ENCODE data around the gene INTS6. TPM values are rescaled to one million over a fixed set of nuclear protein-coding genes. Genes with fewer than 3 reads are reported as not detected.

INTS6 gene
- total and polyA plus RNA-seq, 2 of the 4 experiments (the other 2 are of a cell fraction) = 12.9 to 42.3 TPM

DNA sequence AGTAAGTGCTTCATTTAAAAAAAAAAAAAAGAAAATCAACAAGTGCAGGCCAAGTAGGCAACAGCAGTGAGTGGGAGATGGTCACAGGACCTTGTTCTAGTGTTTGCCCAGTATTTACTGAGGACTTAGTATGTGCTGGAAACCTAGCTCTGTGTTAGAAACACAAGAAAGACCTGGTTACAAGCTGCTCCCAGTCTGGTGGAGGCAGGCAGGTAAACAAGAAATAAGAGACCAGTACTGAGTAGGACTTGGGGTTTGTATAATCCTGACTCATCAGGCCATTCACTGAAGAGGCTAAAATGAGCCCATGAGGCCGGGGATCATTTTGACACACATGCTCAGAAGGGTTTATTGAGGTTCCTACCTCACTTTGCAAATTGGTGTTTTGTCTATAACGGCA lies 134.8 kb downstream of the INTS6 start:
- Histone ChIP-seq H3K27me3 (ENCODE audit: control insufficient read depth, insufficient read depth, low read length) (peaks cover 12% of the 10 kb centered on the region), H3K4me1 (ENCODE audit: control insufficient read depth, insufficient read depth, low read length) (peaks cover 2% of the 10 kb centered on the region; the same call in 1 of the 2 replicates), H2BK20ac (ENCODE audit: low read depth, low read length) (no peak overlapping the region), H3K23ac (ENCODE audit: low read depth, low read length) (no peak overlapping the region), H2BK5ac (ENCODE audit: low read depth, low read length, poor library complexity, severe bottlenecking) (no peak overlapping the region), H3K79me1 (ENCODE audit: low read depth in 1 of 2, low read length in 2 of 2) (no peaks in the 10 kb centered on the region), H2AK9ac (replicated peaks; ENCODE audit: low read depth, low read length, poor library complexity) (no peak overlapping the region), H4K5ac (ENCODE audit: low read depth, low read length) (no peak overlapping the region), H3K9ac (ENCODE audit: low read depth, low read length) (no peak overlapping the region), H4K91ac (ENCODE audit: insufficient read depth, low read depth, low read length) (no peak overlapping the region), H4K20me1 (ENCODE audit: insufficient read depth, low read length) (no peaks in the 10 kb centered on the region), H3K4ac (ENCODE audit: low read depth, low read length) (no peak overlapping the region), H2BK120ac (ENCODE audit: low read depth, low read length) (no peak overlapping the region), H2AK5ac (ENCODE audit: low read depth, low read length) (no peak overlapping the region), H3K36me3 (ENCODE audit: control insufficient read depth, insufficient read depth, low read length) (no peaks in the 10 kb centered on the region), H2BK15ac (ENCODE audit: low read depth, low read length) (no peak overlapping the region), H3K56ac (ENCODE audit: extremely low read depth, insufficient read depth, low read length) (no peak overlapping the region), H3K14ac (replicated peaks; ENCODE audit: low read depth, low read length) (no peak overlapping the region), H3K4me3 (ENCODE audit: insufficient read depth, low read depth, low read length) (no peak overlapping the region), H3K9me3 (ENCODE audit: control insufficient read depth, insufficient read depth, low read length) (no peaks in the 10 kb centered on the region), H3K27ac (ENCODE audit: insufficient read depth, low read length) (no peak overlapping the region), H3K9me1 (ENCODE audit: insufficient read depth, low read length) (no peaks in the 10 kb centered on the region), H2AFZ (replicated peaks; ENCODE audit: low read length, poor library complexity) (no peak overlapping the region), H4K8ac (ENCODE audit: low read depth in 2 of 2, low read length in 2 of 2) (no peak overlapping the region), H3K18ac (ENCODE audit: low read depth, low read length) (no peak overlapping the region), H3K4me2 (ENCODE audit: low read depth, low read length) (no peak overlapping the region)
- no TSS peak for BruUV-seq (replicated peaks)
- in situ Hi-C loops (cut with MboI; ENCODE audit: low sequenced_read_pairs) = no loop called here
- POLR2A ChIA-PET (ENCODE audit: unreplicated experiment) = no interaction called here
- no peak for DNase-seq
- TF ChIP-seq MAFK (IDR thresholded peaks at IDR 0.05; ENCODE audit: low read depth, low read length) = no peak
- no peak for TF ChIP-seq CHD1 (IDR thresholded peaks at IDR 0.05; ENCODE audit: low read depth, low read length)
- TF ChIP-seq NFE2L2 (IDR thresholded peaks at IDR 0.05; ENCODE audit: low read depth, low read length) = no peak
- TF ChIP-seq MAZ (IDR thresholded peaks at IDR 0.05; ENCODE audit: borderline replicate concordance, low read depth, low read length) = no peak
- TF ChIP-seq, protein P1, sequence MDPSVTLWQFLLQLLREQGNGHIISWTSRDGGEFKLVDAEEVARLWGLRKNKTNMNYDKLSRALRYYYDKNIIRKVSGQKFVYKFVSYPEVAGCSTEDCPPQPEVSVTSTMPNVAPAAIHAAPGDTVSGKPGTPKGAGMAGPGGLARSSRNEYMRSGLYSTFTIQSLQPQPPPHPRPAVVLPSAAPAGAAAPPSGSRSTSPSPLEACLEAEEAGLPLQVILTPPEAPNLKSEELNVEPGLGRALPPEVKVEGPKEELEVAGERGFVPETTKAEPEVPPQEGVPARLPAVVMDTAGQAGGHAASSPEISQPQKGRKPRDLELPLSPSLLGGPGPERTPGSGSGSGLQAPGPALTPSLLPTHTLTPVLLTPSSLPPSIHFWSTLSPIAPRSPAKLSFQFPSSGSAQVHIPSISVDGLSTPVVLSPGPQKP (IDR thresholded peaks at IDR 0.05; ENCODE audit: borderline replicate concordance, low read depth, low read length) = no peak
- TF ChIP-seq POLR2A (IDR thresholded peaks at IDR 0.05; ENCODE audit: low read depth, low read length) = no peak
- TF ChIP-seq RCOR1 (IDR thresholded peaks at IDR 0.05; ENCODE audit: insufficient replicate concordance, low read length) = no peak
- no peak for TF ChIP-seq FOS (IDR thresholded peaks at IDR 0.05; ENCODE audit: low read depth, low read length)
- no peak for TF ChIP-seq USF2 (IDR thresholded peaks at IDR 0.05; ENCODE audit: low read depth, low read length)
- TF ChIP-seq CTCF (conservative IDR thresholded peaks at IDR 0.05; ENCODE audit: low read depth, low read length) = no peak
- TF ChIP-seq RAD21 (IDR thresholded peaks at IDR 0.05; ENCODE audit: low read length) = no peak
- no peak for TF ChIP-seq RFX5 (IDR thresholded peaks at IDR 0.05; ENCODE audit: low read depth, low read length)
- TF ChIP-seq CEBPB (IDR thresholded peaks at IDR 0.05; ENCODE audit: low read depth, low read length) = no peak
- no peak for TF ChIP-seq MXI1 (IDR thresholded peaks at IDR 0.05; ENCODE audit: borderline replicate concordance, low read depth, low read length)
- no peak for TF ChIP-seq BHLHE40 (IDR thresholded peaks at IDR 0.05; ENCODE audit: low read depth, low read length)
- TF ChIP-seq SMC3 (IDR thresholded peaks at IDR 0.05; ENCODE audit: low read depth, low read length) = no peak
- no CpG with 5 or more reads among the region's 2 CpGs for WGBS, 2 experiments (ENCODE audit: extremely low coverage in 2 of 2, insufficient read length in 1 of 2)
- CTCF ChIA-PET = interaction anchor here (0.6 kb wide), 1 partner anchor 658 kb away, joined by 3 read pairs; no protein-coding TSS in a partner anchor
- intact Hi-C loops (cut with micrococcal nuclease) = no loop called here
- dilution Hi-C loops (cut with HindIII; ENCODE audit: low sequenced_read_pairs, unreplicated experiment) = no loop called here
- ATAC-seq (ENCODE audit: low read depth) = no peak
